GM19467 (cell line): ENCODE results near the gene MMP10.
"Not testable (repeated sequence)": the region's sequence is repeated elsewhere in the genome, so short reads cannot be mapped to it uniquely, and the experiment has no call there.

ENCODE experiments used
- ATAC-seq: cut with Tn5 transposase; IDR thresholded peaks from one replicate; pipeline ENCODE4 v1.9.1; 2021; ENCODE audit warnings: mild to moderate bottlenecking, moderate library complexity; ENCODE audit not compliant: unreplicated experiment

Gene MMP10

GRCh38 chr11:102783720-102784119 is 3.3 kb upstream of the MMP10 start:
- no peak for ATAC-seq

GRCh38 chr11:102783016-102783415 is 2.6 kb upstream of the MMP10 start:
- ATAC-seq = no peak

- no peak for ATAC-seq
Measured at GRCh38 chr11:102781676-102782075, 1.2 kb upstream of the MMP10 start.

GRCh38 chr11:102776454-102776853 is 4.0 kb downstream of the MMP10 start:
- ATAC-seq = no peak

GRCh38 chr11:102773386-102773785 is 7.0 kb downstream of the MMP10 start:
- ATAC-seq = no peak

GRCh38 chr11:102771351-102771750 is 9.1 kb downstream of the MMP10 start:
- ATAC-seq = no peak

- no peak for ATAC-seq
Measured at GRCh38 chr11:102770191-102770590, 10.2 kb downstream of the MMP10 start.

GRCh38 chr11:102767800-102768199 is 12.6 kb downstream of the MMP10 start:
- no peak for ATAC-seq

- ATAC-seq = no peak
Measured at GRCh38 chr11:102763440-102763839, 17.0 kb downstream of the MMP10 start.

- ATAC-seq = no peak
Measured at GRCh38 chr11:102762361-102762767, 18.1 kb downstream of the MMP10 start.

- ATAC-seq = no peak
Measured at GRCh38 chr11:102761646-102762238, 18.7 kb downstream of the MMP10 start.

- ATAC-seq = no peak
Measured at GRCh38 chr11:102760344-102761035, 19.9 kb downstream of the MMP10 start.

- ATAC-seq = no peak
Measured at GRCh38 chr11:102757823-102758549, 22.4 kb downstream of the MMP10 start.

GRCh38 chr11:102753267-102753666 is 27.2 kb downstream of the MMP10 start:
- no peak for ATAC-seq

- ATAC-seq = no peak
Measured at GRCh38 chr11:102751673-102752072, 28.8 kb downstream of the MMP10 start.

GRCh38 chr11:102749101-102749722 is 31.2 kb downstream of the MMP10 start:
- ATAC-seq = no peak

- ATAC-seq = not testable (repeated sequence)
Measured at GRCh38 chr11:102746746-102747578, 33.5 kb downstream of the MMP10 start.

- no peak for ATAC-seq
Measured at GRCh38 chr11:102734650-102735049, 45.8 kb downstream of the MMP10 start.

GRCh38 chr11:102733232-102733875 is 47.1 kb downstream of the MMP10 start:
- ATAC-seq = peak; percentile 93

GRCh38 chr11:102730944-102731343 is 49.5 kb downstream of the MMP10 start:
- ATAC-seq = not testable (repeated sequence)
